Liver (tissue), 9 donors: ENCODE results near the gene ZSCAN31. TPM values are rescaled to one million over a fixed set of nuclear protein-coding genes. Genes with fewer than 3 reads are reported as not detected.

Experiments
- DNase-seq: peaks from one replicate; pipeline ENCODE4 v3.0.0-alpha.2; 2017; ENCODE audit warnings: low spot score
- H3K27ac ChIP-seq, 2 donors: one replicate each; pipeline ENCODE4 v1.7.0; 2013; ENCODE audit warnings: inconsistent platforms in 2 of 2, low read length in 2 of 2, control low read depth in 1 of 2, low read depth in 1 of 2, mild to moderate bottlenecking in 1 of 2
- H3K27me3 ChIP-seq, 4 donors: one replicate each; pipeline versions ENCODE4 v1.6.1 to v1.7.0; 2013; ENCODE audit warnings: low read length in 3 of 4, inconsistent platforms in 1 of 4, mild to moderate bottlenecking in 1 of 4, moderate library complexity in 1 of 4; ENCODE audit not compliant: control insufficient read depth in 4 of 4, insufficient read depth in 4 of 4
- H3K36me3 ChIP-seq, 4 donors: one replicate each; pipeline versions ENCODE4 v1.6.1 to v1.7.0; 2013; ENCODE audit warnings: low read length in 3 of 4, mild to moderate bottlenecking in 3 of 4, low read depth in 1 of 4, moderate library complexity in 1 of 4; ENCODE audit not compliant: control insufficient read depth in 4 of 4, insufficient read depth in 3 of 4
- H3K4me1 ChIP-seq, 4 donors: one replicate each; pipeline versions ENCODE4 v1.6.1 to v1.7.0; 2013; ENCODE audit warnings: low read length in 3 of 4, mild to moderate bottlenecking in 3 of 4, moderate library complexity in 1 of 4; ENCODE audit not compliant: control insufficient read depth in 4 of 4, insufficient read depth in 4 of 4
- H3K4me3 ChIP-seq, 3 donors: one replicate each; pipeline versions ENCODE4 v1.6.1 to v1.7.0; 2013; ENCODE audit warnings: low read length in 3 of 3, control low read depth in 1 of 3, low read depth in 1 of 3, mild to moderate bottlenecking in 1 of 3
- H3K9ac ChIP-seq, 2 donors: one replicate each; pipeline ENCODE4 v1.7.0; 2013; ENCODE audit warnings: low read length in 2 of 2, mild to moderate bottlenecking in 2 of 2, moderate library complexity in 2 of 2, control low read depth in 1 of 2, low read depth in 1 of 2
- H3K9me3 ChIP-seq, 4 donors: one replicate each; pipeline versions ENCODE4 v1.6.1 to v1.7.0; 2013; ENCODE audit warnings: low read length in 3 of 4; ENCODE audit not compliant: control insufficient read depth in 4 of 4
- EGR1 ChIP-seq, 2 donors: IDR thresholded peaks; 2 replicates each; pipeline ENCODE4 v1.6.1; 2016 to 2018; ENCODE audit warnings: antibody characterized with exemption in 2 of 2, low read depth in 2 of 2
- FOXA2 ChIP-seq: IDR thresholded peaks from 2 replicates; pipeline ENCODE4 v1.6.1; 2016; ENCODE audit warnings: antibody characterized with exemption
- GABPA ChIP-seq, 2 donors: IDR thresholded peaks in 1 of 2; conservative IDR thresholded peaks in 1 of 2; 2 replicates each; pipeline ENCODE4 v1.6.1; 2016; ENCODE audit warnings: antibody characterized with exemption in 2 of 2, mild to moderate bottlenecking in 1 of 2, moderate library complexity in 1 of 2
- HNF4A ChIP-seq, 2 donors: conservative IDR thresholded peaks; 2 replicates each; pipeline ENCODE4 v1.6.1; 2016; ENCODE audit warnings: antibody characterized with exemption in 2 of 2, mild to moderate bottlenecking in 2 of 2
- HNF4G ChIP-seq: IDR thresholded peaks from 2 replicates; pipeline ENCODE4 v1.6.1; 2016; ENCODE audit warnings: antibody characterized with exemption
- NR2F2 ChIP-seq: IDR thresholded peaks from 2 replicates; pipeline ENCODE4 v1.6.1; 2016; ENCODE audit warnings: antibody characterized with exemption
- RAD21 ChIP-seq, 2 donors: IDR thresholded peaks; 2 replicates each; pipeline ENCODE4 v1.6.1; 2016; ENCODE audit warnings: antibody characterized with exemption in 2 of 2, mild to moderate bottlenecking in 2 of 2
- RXRA ChIP-seq, 2 donors: IDR thresholded peaks; 2 replicates each; pipeline ENCODE4 v1.6.1; 2017 to 2018; ENCODE audit warnings: antibody characterized with exemption in 2 of 2, mild to moderate bottlenecking in 1 of 2
- SP1 ChIP-seq: IDR thresholded peaks from 2 replicates; pipeline ENCODE4 v1.6.1; 2018; ENCODE audit warnings: antibody characterized with exemption, mild to moderate bottlenecking
- TAF1 ChIP-seq: conservative IDR thresholded peaks from 2 replicates; pipeline ENCODE4 v1.6.1; 2016; ENCODE audit warnings: antibody characterized with exemption, mild to moderate bottlenecking
- YY1 ChIP-seq: IDR thresholded peaks from 2 replicates; pipeline ENCODE4 v1.6.1; 2016; ENCODE audit warnings: antibody characterized with exemption, mild to moderate bottlenecking
- WGBS: extraction: QIAGEN DNeasy Blood & Tissue Kit; methylation state at CpG from one replicate; pipeline ENCODE4 v1.1.7; 2013; 5-methylcytosine and 5-hydroxymethylcytosine counted together
- polyA plus RNA-seq, 2 donors: library from polyadenylated mRNA; stranded (reverse) in 1 of 2; unstranded in 1 of 2; fragments of 200-250 nt in 1 of 2; fragments of >200 nt in 1 of 2; fragmentation: Nextera tagmentation in 1 of 2; extraction: Ambion mirVana in 1 of 2; gene quantifications; one replicate each; pipeline versions ENCODE4 v1.2.1 to v1.2.3, GENCODE V29; 2013 to 2015
- total RNA-seq, 2 donors: library from RNA; depleted of rRNA; stranded (reverse); fragments of >200 nt; gene quantifications; one replicate each; pipeline ENCODE4 v1.2.3, GENCODE V29; 2014
- TF ChIP-seq, protein P1 (sequence below): IDR thresholded peaks from 2 replicates; pipeline ENCODE4 v1.6.1; 2016; ENCODE audit warnings: antibody characterized with exemption
- TF ChIP-seq, protein P2 (sequence below): IDR thresholded peaks from 2 replicates; pipeline ENCODE4 v1.6.1; 2016; ENCODE audit warnings: antibody characterized with exemption
- TF ChIP-seq, protein P3 (sequence below): IDR thresholded peaks from 2 replicates; pipeline ENCODE4 v1.6.1; 2016; ENCODE audit warnings: antibody characterized with exemption, mild to moderate bottlenecking
- donor health status: healthy.
- donor health status: healthy.
- donor health status: healthy.
- donor health status: healthy.
- donor health status: healthy.

Gene ZSCAN31
- total and polyA plus RNA-seq, 4 donors, result 3.3 to 10.2 (median 3.7) TPM

DNA sequence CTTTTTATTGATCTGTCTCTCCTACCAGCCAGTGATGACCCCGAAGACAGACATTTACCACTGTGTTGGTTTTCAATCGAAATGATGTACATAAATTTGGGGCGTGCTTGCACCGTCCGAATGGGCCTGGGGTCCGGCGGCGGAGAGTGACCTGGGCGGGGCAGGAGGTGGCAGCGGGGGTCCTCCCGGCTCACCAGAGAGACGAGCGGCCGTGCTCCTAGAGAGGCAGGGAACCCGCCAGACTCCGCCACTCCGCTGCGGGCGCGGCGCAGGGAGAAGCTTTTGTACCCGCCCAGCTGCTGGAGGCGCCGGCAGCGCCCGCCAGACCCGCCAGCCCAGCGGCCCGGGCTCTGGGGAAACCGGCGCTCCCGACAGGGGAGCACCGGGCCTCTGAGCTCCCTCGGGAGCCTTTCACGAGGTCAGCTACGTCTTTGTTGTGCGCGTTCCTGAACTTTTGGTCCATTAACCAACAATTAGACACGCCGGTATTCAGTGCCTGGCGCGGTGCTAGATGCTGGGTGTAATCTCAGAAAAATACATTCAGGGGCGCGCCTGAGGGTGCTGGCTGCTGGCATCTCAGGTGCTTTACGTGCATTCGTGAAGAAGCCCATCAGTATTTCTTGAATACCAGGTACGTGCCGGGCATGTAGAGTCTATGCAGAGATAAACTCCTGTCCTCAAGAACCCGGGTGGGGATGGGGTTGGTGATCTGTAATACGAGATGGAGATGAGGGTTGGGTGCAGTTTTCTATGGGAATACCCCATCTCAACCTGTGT lies 54.5 kb downstream of the ZSCAN31 start, which contains the start of gene PGBD1:
TSS of gene PGBD1 (plus strand) at position 285 of the 777 bp plus-strand sequence. CDS start 2,242 bp downstream, outside the sequence.
- H3K9me3 ChIP-seq, result peaks cover 0 to 8% (median 2%) of the 10 kb centered on the region in 4 donors
- TF ChIP-seq HNF4A (conservative IDR thresholded peaks at IDR 0.05) (no peak), RAD21 (IDR thresholded peaks at IDR 0.05) (peak in 1 of 2 donors; percentile 55)

DNA sequence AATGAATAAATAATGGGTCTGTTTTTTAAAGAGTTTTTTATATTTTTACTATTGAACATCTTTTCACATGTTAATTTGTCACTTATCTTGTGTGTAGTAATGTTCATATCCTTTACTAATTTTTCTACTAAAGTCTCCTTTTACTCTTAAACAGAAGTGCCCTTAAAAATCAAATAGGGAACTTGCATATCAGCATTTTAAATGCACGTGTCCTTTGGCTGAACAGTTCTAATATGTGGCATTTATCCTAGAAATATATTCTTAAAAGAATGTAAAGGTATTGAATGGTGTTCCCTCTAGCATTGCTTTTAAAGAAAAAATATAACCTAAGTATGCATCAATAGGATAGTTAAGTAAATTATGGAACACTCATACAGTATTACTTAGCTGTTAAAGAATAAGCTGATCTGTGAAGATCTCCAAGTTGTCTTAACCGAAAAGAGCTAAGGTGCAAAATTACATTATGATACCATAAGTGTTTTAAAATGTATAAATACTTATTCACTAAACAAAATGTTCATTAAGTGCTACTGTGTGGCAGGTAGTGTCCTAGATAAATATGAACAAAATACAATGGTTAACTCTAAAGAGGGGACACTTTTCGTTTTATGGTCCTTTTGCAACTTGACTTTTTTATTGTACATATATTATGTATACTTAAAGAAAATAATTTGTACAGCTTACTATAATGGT lies 55.2 kb downstream of the ZSCAN31 start:
- H3K9me3 ChIP-seq, result peaks cover 0 to 8% (median 2%) of the 10 kb centered on the region in 4 donors
- peak overlapping the region in 2 of 3 donors; percentile 31 to 60 for H3K4me3 ChIP-seq
- H3K4me1 ChIP-seq, result peaks cover 0 to 8% (median 3%) of the 10 kb centered on the region in 4 donors
- H3K27me3 ChIP-seq, result no peaks in the 10 kb centered on the region
- no peak for TF ChIP-seq RXRA (IDR thresholded peaks at IDR 0.05)
- TF ChIP-seq FOXA2, result no peak
- no peak for TF ChIP-seq NR2F2
- no peak for TF ChIP-seq SP1
- TF ChIP-seq, protein P1, sequence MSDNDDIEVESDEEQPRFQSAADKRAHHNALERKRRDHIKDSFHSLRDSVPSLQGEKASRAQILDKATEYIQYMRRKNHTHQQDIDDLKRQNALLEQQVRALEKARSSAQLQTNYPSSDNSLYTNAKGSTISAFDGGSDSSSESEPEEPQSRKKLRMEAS, result no peak
- no peak for TF ChIP-seq RAD21 (IDR thresholded peaks at IDR 0.05)
- no peak for TF ChIP-seq HNF4G
- TF ChIP-seq YY1, result no peak
- H3K36me3 ChIP-seq, result peaks cover 3 to 16% (median 10%) of the 10 kb centered on the region in 4 donors
- 45% methylated on average over 3 of the region's 3 CpGs for WGBS
- H3K27ac ChIP-seq, result no peak overlapping the region
- DNase-seq, result no peak
- H3K9ac ChIP-seq, result no peak overlapping the region

More for the DNA sequence above, 54.5 kb downstream of the ZSCAN31 start, which contains the start of gene PGBD1:
- 2% methylated on average over 50 of the region's 50 CpGs for WGBS
- Histone ChIP-seq H3K4me3 (peak within 1 kb of the TSS; percentile 27 to 60 (median 53)), H3K36me3 (peaks cover 2 to 9% (median 4%) of the 10 kb centered on the region in 4 donors), H3K27me3 (no peaks in the 10 kb centered on the region), H3K4me1 (peaks cover 0 to 8% (median 3%) of the 10 kb centered on the region in 4 donors), H3K27ac (no peak within 1 kb of the TSS), H3K9ac (no peak within 1 kb of the TSS)
- DNase-seq, result peak; percentile 78

DNA sequence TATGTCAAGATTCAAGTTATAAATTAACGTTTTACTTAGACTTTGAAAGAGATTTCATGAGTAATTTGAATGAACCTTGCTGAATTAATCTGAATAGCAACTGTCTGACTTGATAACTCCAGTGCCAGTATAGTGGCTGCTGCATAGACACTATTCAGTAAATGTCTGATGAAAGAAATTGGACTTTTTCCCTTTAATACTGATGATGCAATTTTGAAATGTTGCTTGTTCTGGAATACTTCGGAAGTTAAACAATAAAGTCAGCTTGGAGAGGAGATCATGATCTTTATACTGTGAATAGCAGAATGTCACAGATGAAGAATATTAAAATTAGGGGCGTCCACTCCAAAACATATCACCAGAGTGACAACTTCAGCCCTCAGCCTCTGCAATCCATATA lies 58.2 kb downstream of the ZSCAN31 start:
- WGBS, result 57% methylated on average over 3 of the region's 3 CpGs

More for the DNA sequence above, 58.2 kb downstream of the ZSCAN31 start:
- Histone ChIP-seq H3K27ac (no peak overlapping the region), H3K27me3 (no peaks in the 10 kb centered on the region), H3K4me3 (no peak overlapping the region), H3K9me3 (peaks cover 0 to 2% (median 0%) of the 10 kb centered on the region in 4 donors), H3K4me1 (peaks cover 0 to 8% (median 3%) of the 10 kb centered on the region in 4 donors), H3K9ac (no peak overlapping the region), H3K36me3 (peaks cover 3 to 31% (median 21%) of the 10 kb centered on the region in 4 donors)
- no peak for DNase-seq
- peak in 1 of 2 donors; percentile 8 for TF ChIP-seq RXRA (IDR thresholded peaks at IDR 0.05)
- TF ChIP-seq HNF4G, result no peak
- peak; percentile 54 to 55 for TF ChIP-seq HNF4A (conservative IDR thresholded peaks at IDR 0.05)
- TF ChIP-seq, protein P1, result peak; percentile 39
- TF ChIP-seq NR2F2, result no peak
- peak in 1 of 2 donors; percentile 72 for TF ChIP-seq GABPA (IDR thresholded peaks at IDR 0.05 in 1 of 2, conservative IDR thresholded peaks at IDR 0.05 in 1 of 2)
- TF ChIP-seq TAF1, result no peak
- peak; percentile 13 to 22 for TF ChIP-seq RAD21 (IDR thresholded peaks at IDR 0.05)
- peak; percentile 35 for TF ChIP-seq YY1
- TF ChIP-seq, protein P2, sequence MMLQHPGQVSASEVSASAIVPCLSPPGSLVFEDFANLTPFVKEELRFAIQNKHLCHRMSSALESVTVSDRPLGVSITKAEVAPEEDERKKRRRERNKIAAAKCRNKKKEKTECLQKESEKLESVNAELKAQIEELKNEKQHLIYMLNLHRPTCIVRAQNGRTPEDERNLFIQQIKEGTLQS, result peak; percentile 93
- no peak for TF ChIP-seq SP1
- TF ChIP-seq, protein P3, sequence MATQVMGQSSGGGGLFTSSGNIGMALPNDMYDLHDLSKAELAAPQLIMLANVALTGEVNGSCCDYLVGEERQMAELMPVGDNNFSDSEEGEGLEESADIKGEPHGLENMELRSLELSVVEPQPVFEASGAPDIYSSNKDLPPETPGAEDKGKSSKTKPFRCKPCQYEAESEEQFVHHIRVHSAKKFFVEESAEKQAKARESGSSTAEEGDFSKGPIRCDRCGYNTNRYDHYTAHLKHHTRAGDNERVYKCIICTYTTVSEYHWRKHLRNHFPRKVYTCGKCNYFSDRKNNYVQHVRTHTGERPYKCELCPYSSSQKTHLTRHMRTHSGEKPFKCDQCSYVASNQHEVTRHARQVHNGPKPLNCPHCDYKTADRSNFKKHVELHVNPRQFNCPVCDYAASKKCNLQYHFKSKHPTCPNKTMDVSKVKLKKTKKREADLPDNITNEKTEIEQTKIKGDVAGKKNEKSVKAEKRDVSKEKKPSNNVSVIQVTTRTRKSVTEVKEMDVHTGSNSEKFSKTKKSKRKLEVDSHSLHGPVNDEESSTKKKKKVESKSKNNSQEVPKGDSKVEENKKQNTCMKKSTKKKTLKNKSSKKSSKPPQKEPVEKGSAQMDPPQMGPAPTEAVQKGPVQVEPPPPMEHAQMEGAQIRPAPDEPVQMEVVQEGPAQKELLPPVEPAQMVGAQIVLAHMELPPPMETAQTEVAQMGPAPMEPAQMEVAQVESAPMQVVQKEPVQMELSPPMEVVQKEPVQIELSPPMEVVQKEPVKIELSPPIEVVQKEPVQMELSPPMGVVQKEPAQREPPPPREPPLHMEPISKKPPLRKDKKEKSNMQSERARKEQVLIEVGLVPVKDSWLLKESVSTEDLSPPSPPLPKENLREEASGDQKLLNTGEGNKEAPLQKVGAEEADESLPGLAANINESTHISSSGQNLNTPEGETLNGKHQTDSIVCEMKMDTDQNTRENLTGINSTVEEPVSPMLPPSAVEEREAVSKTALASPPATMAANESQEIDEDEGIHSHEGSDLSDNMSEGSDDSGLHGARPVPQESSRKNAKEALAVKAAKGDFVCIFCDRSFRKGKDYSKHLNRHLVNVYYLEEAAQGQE, result peak; percentile 22
- TF ChIP-seq EGR1 (IDR thresholded peaks at IDR 0.05; ENCODE audit: low read depth in 2 of 2), result no peak
